ENCODE measurements around the gene CHN1.

The CHN1 gene

GRCh38 chr2:174781298-174781697 lies 223.9 kb downstream of the CHN1 start:
- no peak for DNase-seq

GRCh38 chr2:174780856-174781255 lies 224.3 kb downstream of the CHN1 start:
- no peak for DNase-seq

- DNase-seq: no peak
Observed at GRCh38 chr2:174780191-174780840, 224.9 kb downstream of the CHN1 start.

- no peak for DNase-seq
Observed at GRCh38 chr2:174779361-174779928, 225.7 kb downstream of the CHN1 start.

- DNase-seq: peak; percentile 79 to 81
Observed at GRCh38 chr2:174778085-174778981, 226.8 kb downstream of the CHN1 start.

- DNase-seq: no peak
Observed at GRCh38 chr2:174777347-174778084, 227.7 kb downstream of the CHN1 start.

GRCh38 chr2:174776675-174777074 lies 228.5 kb downstream of the CHN1 start:
- DNase-seq: no peak

- DNase-seq: peak; percentile 51 to 55
Observed at GRCh38 chr2:174776223-174776622, 229.0 kb downstream of the CHN1 start.

GRCh38 chr2:174775571-174775980 lies 229.6 kb downstream of the CHN1 start:
- DNase-seq: no peak

GRCh38 chr2:174774886-174775285 lies 230.3 kb downstream of the CHN1 start:
- no peak for DNase-seq

- DNase-seq: no peak
Observed at GRCh38 chr2:174773215-174773614, 232.0 kb downstream of the CHN1 start.

GRCh38 chr2:174772472-174772801 lies 232.7 kb downstream of the CHN1 start:
- DNase-seq: no peak

GRCh38 chr2:174771631-174772471 lies 233.3 kb downstream of the CHN1 start:
- peak; percentile 69 to 70 for DNase-seq

GRCh38 chr2:174771136-174771535 lies 234.0 kb downstream of the CHN1 start:
- DNase-seq: no peak

- DNase-seq: no peak
Observed at GRCh38 chr2:174768557-174768956, 236.6 kb downstream of the CHN1 start.

GRCh38 chr2:174766271-174766670 lies 238.9 kb downstream of the CHN1 start:
- no peak for DNase-seq

GRCh38 chr2:174765576-174765975 lies 239.6 kb downstream of the CHN1 start:
- no peak for DNase-seq

GRCh38 chr2:174764280-174765255 lies 240.6 kb downstream of the CHN1 start, which contains the start of gene CHRNA1:
Gene CHRNA1, minus strand, starts transcription at chr2:174764472. Its CDS starts 78 bp downstream, at chr2:174764394.
- DNase-seq: no peak

- DNase-seq: no peak
Observed at GRCh38 chr2:174763780-174764179, 241.4 kb downstream of the CHN1 start.

GRCh38 chr2:174762464-174762863 lies 242.7 kb downstream of the CHN1 start:
- no peak for DNase-seq

- no peak for DNase-seq
Observed at GRCh38 chr2:174761837-174762236, 243.3 kb downstream of the CHN1 start.

All from activated T-cell treated with anti-CD3 and anti-CD28 coated beads, Interleukin-2, amount 50 U/mL, for 48 hours (primary cell).